Liver (tissue), 9 donors: ENCODE results near the gene RASL11A. TPM values are rescaled to one million over a fixed set of nuclear protein-coding genes. Genes with fewer than 3 reads are reported as not detected.
"Not testable (repeated sequence)": the region's sequence is repeated elsewhere in the genome, so short reads cannot be mapped to it uniquely, and the experiment has no call there.

Experiments
- DNase-seq: peaks from one replicate; pipeline ENCODE4 v3.0.0-alpha.2; 2017; ENCODE audit warnings: low spot score
- H3K27ac ChIP-seq, 2 donors: one replicate each; pipeline ENCODE4 v1.7.0; 2013; ENCODE audit warnings: inconsistent platforms in 2 of 2, low read length in 2 of 2, control low read depth in 1 of 2, low read depth in 1 of 2, mild to moderate bottlenecking in 1 of 2
- H3K27me3 ChIP-seq, 4 donors: one replicate each; pipeline versions ENCODE4 v1.6.1 to v1.7.0; 2013; ENCODE audit warnings: low read length in 3 of 4, inconsistent platforms in 1 of 4, mild to moderate bottlenecking in 1 of 4, moderate library complexity in 1 of 4; ENCODE audit not compliant: control insufficient read depth in 4 of 4, insufficient read depth in 4 of 4
- H3K36me3 ChIP-seq, 4 donors: one replicate each; pipeline versions ENCODE4 v1.6.1 to v1.7.0; 2013; ENCODE audit warnings: low read length in 3 of 4, mild to moderate bottlenecking in 3 of 4, low read depth in 1 of 4, moderate library complexity in 1 of 4; ENCODE audit not compliant: control insufficient read depth in 4 of 4, insufficient read depth in 3 of 4
- H3K4me1 ChIP-seq, 4 donors: one replicate each; pipeline versions ENCODE4 v1.6.1 to v1.7.0; 2013; ENCODE audit warnings: low read length in 3 of 4, mild to moderate bottlenecking in 3 of 4, moderate library complexity in 1 of 4; ENCODE audit not compliant: control insufficient read depth in 4 of 4, insufficient read depth in 4 of 4
- H3K4me3 ChIP-seq, 3 donors: one replicate each; pipeline versions ENCODE4 v1.6.1 to v1.7.0; 2013; ENCODE audit warnings: low read length in 3 of 3, control low read depth in 1 of 3, low read depth in 1 of 3, mild to moderate bottlenecking in 1 of 3
- H3K9ac ChIP-seq, 2 donors: one replicate each; pipeline ENCODE4 v1.7.0; 2013; ENCODE audit warnings: low read length in 2 of 2, mild to moderate bottlenecking in 2 of 2, moderate library complexity in 2 of 2, control low read depth in 1 of 2, low read depth in 1 of 2
- H3K9me3 ChIP-seq, 4 donors: one replicate each; pipeline versions ENCODE4 v1.6.1 to v1.7.0; 2013; ENCODE audit warnings: low read length in 3 of 4; ENCODE audit not compliant: control insufficient read depth in 4 of 4
- ATF3 ChIP-seq: IDR thresholded peaks from 2 replicates; pipeline ENCODE4 v1.6.1; 2016; ENCODE audit warnings: antibody characterized with exemption
- CTCF ChIP-seq: fragments of 150-350 bp; IDR thresholded peaks from 2 replicates; pipeline ENCODE4 v1.5.1; 2017; ENCODE audit warnings: improper control_type of control experiment, low read depth, low read length; ENCODE audit not compliant: missing input control
- EGR1 ChIP-seq, 2 donors: IDR thresholded peaks; 2 replicates each; pipeline ENCODE4 v1.6.1; 2016 to 2018; ENCODE audit warnings: antibody characterized with exemption in 2 of 2, low read depth in 2 of 2
- FOXA1 ChIP-seq: IDR thresholded peaks from 2 replicates; pipeline ENCODE4 v1.6.1; 2016; ENCODE audit warnings: antibody characterized with exemption
- FOXA2 ChIP-seq: IDR thresholded peaks from 2 replicates; pipeline ENCODE4 v1.6.1; 2016; ENCODE audit warnings: antibody characterized with exemption
- GABPA ChIP-seq, 2 donors: IDR thresholded peaks in 1 of 2; conservative IDR thresholded peaks in 1 of 2; 2 replicates each; pipeline ENCODE4 v1.6.1; 2016; ENCODE audit warnings: antibody characterized with exemption in 2 of 2, mild to moderate bottlenecking in 1 of 2, moderate library complexity in 1 of 2
- HNF4A ChIP-seq, 2 donors: conservative IDR thresholded peaks; 2 replicates each; pipeline ENCODE4 v1.6.1; 2016; ENCODE audit warnings: antibody characterized with exemption in 2 of 2, mild to moderate bottlenecking in 2 of 2
- HNF4G ChIP-seq: IDR thresholded peaks from 2 replicates; pipeline ENCODE4 v1.6.1; 2016; ENCODE audit warnings: antibody characterized with exemption
- JUND ChIP-seq, 2 donors: IDR thresholded peaks; 2 replicates each; pipeline ENCODE4 v1.6.1; 2016; ENCODE audit warnings: antibody characterized with exemption in 2 of 2
- NR2F2 ChIP-seq: IDR thresholded peaks from 2 replicates; pipeline ENCODE4 v1.6.1; 2016; ENCODE audit warnings: antibody characterized with exemption
- RAD21 ChIP-seq, 2 donors: IDR thresholded peaks; 2 replicates each; pipeline ENCODE4 v1.6.1; 2016; ENCODE audit warnings: antibody characterized with exemption in 2 of 2, mild to moderate bottlenecking in 2 of 2
- REST ChIP-seq: IDR thresholded peaks from 2 replicates; pipeline ENCODE4 v1.6.1; 2016; ENCODE audit warnings: antibody characterized with exemption, mild to moderate bottlenecking
- RXRA ChIP-seq, 2 donors: IDR thresholded peaks; 2 replicates each; pipeline ENCODE4 v1.6.1; 2017 to 2018; ENCODE audit warnings: antibody characterized with exemption in 2 of 2, mild to moderate bottlenecking in 1 of 2
- SP1 ChIP-seq: IDR thresholded peaks from 2 replicates; pipeline ENCODE4 v1.6.1; 2018; ENCODE audit warnings: antibody characterized with exemption, mild to moderate bottlenecking
- TAF1 ChIP-seq: conservative IDR thresholded peaks from 2 replicates; pipeline ENCODE4 v1.6.1; 2016; ENCODE audit warnings: antibody characterized with exemption, mild to moderate bottlenecking
- YY1 ChIP-seq: IDR thresholded peaks from 2 replicates; pipeline ENCODE4 v1.6.1; 2016; ENCODE audit warnings: antibody characterized with exemption, mild to moderate bottlenecking
- ZBTB33 ChIP-seq: IDR thresholded peaks from 2 replicates; pipeline ENCODE4 v1.6.1; 2016; ENCODE audit warnings: antibody characterized with exemption
- WGBS: extraction: QIAGEN DNeasy Blood & Tissue Kit; methylation state at CpG from one replicate; pipeline ENCODE4 v1.1.7; 2013; 5-methylcytosine and 5-hydroxymethylcytosine counted together
- polyA plus RNA-seq, 2 donors: library from polyadenylated mRNA; stranded (reverse) in 1 of 2; unstranded in 1 of 2; fragments of 200-250 nt in 1 of 2; fragments of >200 nt in 1 of 2; fragmentation: Nextera tagmentation in 1 of 2; extraction: Ambion mirVana in 1 of 2; gene quantifications; one replicate each; pipeline versions ENCODE4 v1.2.1 to v1.2.3, GENCODE V29; 2013 to 2015
- total RNA-seq, 2 donors: library from RNA; depleted of rRNA; stranded (reverse); fragments of >200 nt; gene quantifications; one replicate each; pipeline ENCODE4 v1.2.3, GENCODE V29; 2014
- TF ChIP-seq, protein P1 (sequence below): IDR thresholded peaks from 2 replicates; pipeline ENCODE4 v1.6.1; 2016; ENCODE audit warnings: antibody characterized with exemption
- donor health status: healthy.
- donor health status: healthy.
- donor health status: healthy.
- donor health status: healthy.
- donor health status: healthy.

The RASL11A gene
- total and polyA plus RNA-seq, 4 donors = 2.5 to 5.6 (median 4.0) TPM

DNA sequence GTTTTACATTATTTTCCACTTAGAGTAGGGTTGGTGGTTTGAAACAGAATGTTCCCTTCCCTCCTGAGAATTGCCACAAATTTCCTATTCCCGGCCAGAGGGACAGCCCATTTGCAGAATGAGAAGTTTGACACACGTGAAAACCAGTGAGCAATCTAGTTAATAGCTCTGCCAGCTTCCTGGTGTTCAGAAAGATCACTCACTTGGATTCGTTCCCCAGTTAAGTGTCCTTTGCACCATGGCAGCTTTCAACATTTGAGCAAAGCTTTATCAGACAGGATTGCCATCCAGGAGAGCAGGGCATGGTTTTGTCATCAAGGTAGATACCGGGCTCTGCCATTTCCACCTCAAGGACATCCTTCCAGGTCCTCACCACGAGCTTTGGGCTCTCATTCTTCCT is 28.2 kb downstream of the RASL11A start:
- Histone ChIP-seq H3K4me1 (peaks cover 0 to 8% (median 3%) of the 10 kb centered on the region in 4 donors), H3K9ac (no peak overlapping the region), H3K27me3 (no peaks in the 10 kb centered on the region), H3K4me3 (no peak overlapping the region), H3K9me3 (no peaks in the 10 kb centered on the region), H3K36me3 (no peaks in the 10 kb centered on the region), H3K27ac (peak overlapping the region; percentile 55 to 71)
- TF ChIP-seq YY1 = peak; percentile 92
- peak; percentile 43 to 46 for TF ChIP-seq RAD21 (IDR thresholded peaks at IDR 0.05)
- TF ChIP-seq SP1 = peak; percentile 85
- TF ChIP-seq, protein P1, sequence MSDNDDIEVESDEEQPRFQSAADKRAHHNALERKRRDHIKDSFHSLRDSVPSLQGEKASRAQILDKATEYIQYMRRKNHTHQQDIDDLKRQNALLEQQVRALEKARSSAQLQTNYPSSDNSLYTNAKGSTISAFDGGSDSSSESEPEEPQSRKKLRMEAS = peak; percentile 73
- peak; percentile 53 for TF ChIP-seq TAF1
- TF ChIP-seq ATF3 = peak; percentile 78
- TF ChIP-seq FOXA2 = peak; percentile 37
- peak in 1 of 2 donors; percentile 70 for TF ChIP-seq JUND (IDR thresholded peaks at IDR 0.05)
- TF ChIP-seq EGR1 (IDR thresholded peaks at IDR 0.05; ENCODE audit: low read depth in 2 of 2) = peak in 1 of 2 donors; percentile 28
- TF ChIP-seq GABPA (IDR thresholded peaks at IDR 0.05 in 1 of 2, conservative IDR thresholded peaks at IDR 0.05 in 1 of 2) = peak in 1 of 2 donors; percentile 68
- TF ChIP-seq HNF4A (conservative IDR thresholded peaks at IDR 0.05) = peak; percentile 92 to 95
- TF ChIP-seq REST = peak; percentile 57
- TF ChIP-seq ZBTB33 = peak; percentile 79
- TF ChIP-seq CTCF = no peak
- peak; percentile 55 to 78 for TF ChIP-seq RXRA (IDR thresholded peaks at IDR 0.05)
- peak; percentile 21 for TF ChIP-seq NR2F2
- peak; percentile 85 for TF ChIP-seq HNF4G
- no peak for TF ChIP-seq FOXA1
- 25% methylated on average over 5 of the region's 5 CpGs for WGBS
- DNase-seq = no peak

GRCh38 chr13:27300406-27300805 is 29.8 kb downstream of the RASL11A start:
- H3K4me1 ChIP-seq, H3K27ac ChIP-seq, H3K27me3 ChIP-seq, H3K9me3 ChIP-seq, DNase-seq, H3K4me3 ChIP-seq, H3K9ac ChIP-seq, H3K36me3 ChIP-seq: not testable (repeated sequence)
- WGBS = 95% methylated on average over 7 of the region's 7 CpGs
